Ovary (tissue), 3 donors: Measurements from ENCODE around the gene ST3GAL6.

Source experiments
- CTCF ChIP-seq, 3 donors: fragments of 450-650 bp in 2 of 3; fragments of 200-600 bp in 1 of 3; IDR thresholded peaks; one replicate each; pipeline versions ENCODE4 v1.5.1 to v1.8.0; 2016 to 2022; ENCODE audit warnings: antibody characterized with exemption in 3 of 3, mild to moderate bottlenecking in 1 of 3
- EP300 ChIP-seq: sonication (generic); formaldehyde crosslinking; IDR thresholded peaks from one replicate; pipeline ENCODE4 v1.6.1; 2017; ENCODE audit warnings: antibody characterized with exemption
- donor health status: DM: no; HTN: no; CAD: no.

GRCh38 chr3:98786364-98787006 lies 23.3 kb downstream of the ST3GAL6 start:
- TF ChIP-seq EP300: no peak
- no peak for TF ChIP-seq CTCF (IDR thresholded peaks at IDR 0.05)
